Effector memory CD8-positive, alpha-beta T cell (primary cell): ENCODE results near the gene MPP3.
"Not testable (repeated sequence)": the region's sequence is repeated elsewhere in the genome, so short reads cannot be mapped to it uniquely, and the experiment has no call there.

Experiments
- ATAC-seq: fragments of 150-1000 bp; cut with Tn5 transposase; replicated peaks from 2 replicates; pipeline ENCODE4 v1.10.0; 2021; ENCODE audit warnings: mild to moderate bottlenecking, moderate library complexity
- DNase-seq, 3 experiments: peaks; one replicate each; pipeline ENCODE4 v3.0.0; 2021
- H3K27ac Mint-ChIP-seq, 2 donors: one replicate each; pipeline ENCODE4 v1.8.0; 2022; ENCODE audit warnings: mild to moderate bottlenecking in 2 of 2, mixed read lengths in 2 of 2, moderate library complexity in 2 of 2
- H3K27me3 Mint-ChIP-seq, 2 donors: one replicate each; pipeline ENCODE4 v1.8.0; 2022; ENCODE audit warnings: mixed read lengths in 2 of 2
- H3K36me3 Mint-ChIP-seq: one replicate; pipeline ENCODE4 v1.8.0; 2022; ENCODE audit warnings: mild to moderate bottlenecking, moderate library complexity, mixed read lengths; ENCODE audit not compliant: insufficient read depth
- H3K4me1 Mint-ChIP-seq, 2 donors: one replicate each; pipeline ENCODE4 v1.8.0; 2022; ENCODE audit warnings: low read depth in 2 of 2, mixed read lengths in 2 of 2
- H3K4me3 Mint-ChIP-seq, 2 donors: one replicate each; pipeline ENCODE4 v1.8.0; 2022; ENCODE audit warnings: mild to moderate bottlenecking in 2 of 2, mixed read lengths in 2 of 2, moderate library complexity in 2 of 2
- H3K9me3 Mint-ChIP-seq, 2 donors: one replicate each; pipeline ENCODE4 v1.8.0; 2022; ENCODE audit warnings: mixed read lengths in 2 of 2

MPP3 gene

GRCh38 chr17:43855061-43855460, 22.1 kb upstream of the MPP3 start:
- ATAC-seq, result no peak
- no peak overlapping the region for H3K27ac Mint-ChIP-seq

DNA sequence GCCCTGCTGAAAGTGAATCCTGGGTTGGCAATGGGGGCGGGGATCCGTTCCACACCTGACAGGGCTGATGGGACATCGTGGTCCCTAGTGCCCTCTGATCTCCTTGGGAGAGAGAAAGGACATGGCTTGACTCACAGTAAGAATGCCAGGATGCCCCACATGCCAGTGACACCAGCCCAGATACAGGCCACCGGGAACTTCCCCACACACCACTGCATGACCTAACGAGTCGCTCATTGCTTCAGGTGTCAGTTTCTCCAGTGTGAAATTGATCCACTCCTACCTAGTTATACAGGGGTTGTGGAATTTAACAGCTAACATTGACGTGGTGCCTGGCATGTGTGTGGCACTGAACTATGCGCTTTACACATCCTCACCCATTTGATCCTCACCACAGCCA, 21.6 kb upstream of the MPP3 start:
- H3K27me3 Mint-ChIP-seq, result peaks cover 45 to 88% of the 10 kb centered on the region in 2 donors
- H3K4me1 Mint-ChIP-seq, result no peaks in the 10 kb centered on the region
- no peak for ATAC-seq
- DNase-seq, result no peak
- H3K36me3 Mint-ChIP-seq, result no peaks in the 10 kb centered on the region
- H3K4me3 Mint-ChIP-seq, result no peak overlapping the region
- no peaks in the 10 kb centered on the region for H3K9me3 Mint-ChIP-seq
- H3K27ac Mint-ChIP-seq, result no peak overlapping the region

More at GRCh38 chr17:43855061-43855460, 22.1 kb upstream of the MPP3 start:
- no peak for DNase-seq
- Mint-ChIP-seq H3K36me3 (no peaks in the 10 kb centered on the region), H3K9me3 (no peaks in the 10 kb centered on the region), H3K4me1 (no peaks in the 10 kb centered on the region), H3K27me3 (peaks cover 43 to 88% of the 10 kb centered on the region in 2 donors), H3K4me3 (no peak overlapping the region)

- Mint-ChIP-seq H3K27ac (no peak overlapping the region), H3K4me3 (no peak overlapping the region)
- DNase-seq, result no peak
Measured at GRCh38 chr17:43853546-43853945, 20.6 kb upstream of the MPP3 start.

GRCh38 chr17:43852571-43852970, 19.6 kb upstream of the MPP3 start:
- no peak for ATAC-seq
- Mint-ChIP-seq H3K4me1 (no peaks in the 10 kb centered on the region), H3K36me3 (no peaks in the 10 kb centered on the region), H3K9me3 (no peaks in the 10 kb centered on the region), H3K27ac (no peak overlapping the region), H3K27me3 (peaks cover 56 to 92% of the 10 kb centered on the region in 2 donors), H3K4me3 (no peak overlapping the region)
- DNase-seq, result no peak

More at GRCh38 chr17:43853546-43853945, 20.6 kb upstream of the MPP3 start:
- Mint-ChIP-seq H3K9me3 (no peaks in the 10 kb centered on the region), H3K36me3 (no peaks in the 10 kb centered on the region), H3K4me1 (no peaks in the 10 kb centered on the region), H3K27me3 (peaks cover 53 to 92% of the 10 kb centered on the region in 2 donors)
- ATAC-seq, result no peak

- Mint-ChIP-seq H3K9me3 (no peaks in the 10 kb centered on the region), H3K27me3 (peaks cover 51 to 90% of the 10 kb centered on the region in 2 donors), H3K4me3 (no peak overlapping the region), H3K4me1 (peaks cover 0 to 7% of the 10 kb centered on the region in 2 donors), H3K27ac (no peak overlapping the region), H3K36me3 (no peaks in the 10 kb centered on the region)
- DNase-seq, result no peak
- ATAC-seq, result no peak
Measured at GRCh38 chr17:43849116-43849515, 16.2 kb upstream of the MPP3 start.

DNA sequence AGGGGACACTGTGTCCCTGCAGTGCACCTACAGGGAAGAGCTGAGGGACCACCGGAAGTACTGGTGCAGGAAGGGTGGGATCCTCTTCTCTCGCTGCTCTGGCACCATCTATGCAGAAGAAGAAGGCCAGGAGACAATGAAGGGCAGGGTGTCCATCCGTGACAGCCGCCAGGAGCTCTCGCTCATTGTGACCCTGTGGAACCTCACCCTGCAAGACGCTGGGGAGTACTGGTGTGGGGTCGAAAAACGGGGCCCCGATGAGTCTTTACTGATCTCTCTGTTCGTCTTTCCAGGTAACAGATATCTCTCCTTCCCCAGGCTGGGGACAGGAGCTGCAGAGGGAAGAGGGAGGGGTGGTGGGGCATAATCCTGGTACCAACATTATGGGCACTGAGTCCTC, 15.7 kb upstream of the MPP3 start:
- peaks cover 0 to 7% of the 10 kb centered on the region in 2 donors for H3K4me1 Mint-ChIP-seq
- ATAC-seq (no peak), DNase-seq (no peak)
- no peaks in the 10 kb centered on the region for H3K36me3 Mint-ChIP-seq
- H3K27me3 Mint-ChIP-seq, result peaks cover 51 to 85% of the 10 kb centered on the region in 2 donors
- H3K27ac Mint-ChIP-seq, result no peak overlapping the region
- no peak overlapping the region for H3K4me3 Mint-ChIP-seq
- no peaks in the 10 kb centered on the region for H3K9me3 Mint-ChIP-seq

- Mint-ChIP-seq H3K27ac (no peak within 1 kb of the TSS), H3K27me3 (peaks cover 42 to 69% of the 10 kb centered on the region in 2 donors)
Measured at GRCh38 chr17:43846963-43847371, 14.0 kb upstream of the MPP3 start, which contains the start of gene CD300LG. TSS of gene CD300LG (plus strand) at chr17:43847176. CDS start at chr17:43847217, 41 bp downstream.

DNA sequence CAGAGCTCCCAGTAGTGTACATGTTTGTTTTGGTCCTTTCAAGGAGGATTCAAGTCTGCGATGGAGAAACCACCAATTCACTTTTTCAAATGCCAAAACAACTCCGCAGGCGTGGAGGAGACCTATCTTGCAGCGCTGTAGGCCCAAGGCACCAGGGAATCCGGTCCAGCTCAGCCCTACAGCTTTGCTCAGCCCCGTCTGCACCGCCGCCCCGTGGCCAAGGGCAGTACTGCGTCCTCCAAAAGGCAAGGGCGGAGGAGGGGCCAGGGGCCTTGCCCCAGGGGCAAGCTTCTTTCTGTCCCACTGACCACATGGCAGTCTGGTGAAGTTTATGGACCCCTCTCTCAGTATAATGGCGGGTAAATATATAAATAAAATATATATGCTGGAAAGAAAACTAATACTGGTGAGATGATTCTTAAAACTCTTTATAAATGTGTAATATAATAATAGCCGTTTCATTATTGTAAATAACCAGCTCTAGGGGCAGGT, 13.3 kb upstream of the MPP3 start:
- no peak overlapping the region for H3K27ac Mint-ChIP-seq
- peak; percentile 100 for ATAC-seq
- no peaks in the 10 kb centered on the region for H3K36me3 Mint-ChIP-seq
- H3K4me3 Mint-ChIP-seq, result no peak overlapping the region
- DNase-seq, result peak; percentile 71 to 81 (median 74)
- peaks cover 0 to 7% of the 10 kb centered on the region in 2 donors for H3K4me1 Mint-ChIP-seq
- peaks cover 0 to 2% of the 10 kb centered on the region in 2 donors for H3K9me3 Mint-ChIP-seq
- peaks cover 35 to 66% of the 10 kb centered on the region in 2 donors for H3K27me3 Mint-ChIP-seq

More at GRCh38 chr17:43846963-43847371, 14.0 kb upstream of the MPP3 start, which contains the start of gene CD300LG:
- no peak for DNase-seq
- Mint-ChIP-seq H3K4me1 (peaks cover 0 to 7% of the 10 kb centered on the region in 2 donors), H3K36me3 (no peaks in the 10 kb centered on the region), H3K4me3 (no peak within 1 kb of the TSS), H3K9me3 (peaks cover 0 to 2% of the 10 kb centered on the region in 2 donors)
- ATAC-seq, result no peak

- Mint-ChIP-seq H3K4me3 (no peak overlapping the region), H3K9me3 (peaks cover 0 to 2% of the 10 kb centered on the region in 2 donors), H3K36me3 (no peaks in the 10 kb centered on the region), H3K27ac (no peak overlapping the region), H3K27me3 (peaks cover 33 to 66% of the 10 kb centered on the region in 2 donors), H3K4me1 (peaks cover 0 to 7% of the 10 kb centered on the region in 2 donors)
- ATAC-seq (no peak), DNase-seq (no peak)
Measured at GRCh38 chr17:43845766-43846165, 12.8 kb upstream of the MPP3 start.

- Mint-ChIP-seq H3K9me3 (peaks cover 0 to 2% of the 10 kb centered on the region in 2 donors), H3K27me3 (peaks cover 31 to 69% of the 10 kb centered on the region in 2 donors), H3K36me3 (no peaks in the 10 kb centered on the region), H3K4me1 (peaks cover 0 to 7% of the 10 kb centered on the region in 2 donors), H3K4me3 (no peak overlapping the region), H3K27ac (no peak overlapping the region)
- no peak for ATAC-seq
- no peak for DNase-seq
Measured at GRCh38 chr17:43844241-43844640, 11.3 kb upstream of the MPP3 start.

- Mint-ChIP-seq H3K4me1 (peaks cover 0 to 7% of the 10 kb centered on the region in 2 donors), H3K9me3 (peaks cover 0 to 2% of the 10 kb centered on the region in 2 donors), H3K27me3 (peaks cover 24 to 69% of the 10 kb centered on the region in 2 donors), H3K4me3 (no peak overlapping the region), H3K36me3 (no peaks in the 10 kb centered on the region), H3K27ac (no peak overlapping the region)
- DNase-seq, result no peak
- ATAC-seq, result no peak
Measured at GRCh38 chr17:43842975-43843325, 10.0 kb upstream of the MPP3 start.

- not testable (repeated sequence) for ATAC-seq, H3K36me3 Mint-ChIP-seq, DNase-seq, H3K4me3 Mint-ChIP-seq, H3K4me1 Mint-ChIP-seq, H3K27ac Mint-ChIP-seq, H3K9me3 Mint-ChIP-seq
- H3K27me3 Mint-ChIP-seq, result peaks cover 25 to 69% of the 10 kb centered on the region in 2 donors
Measured at GRCh38 chr17:43842091-43842974, 9.4 kb upstream of the MPP3 start.

DNA sequence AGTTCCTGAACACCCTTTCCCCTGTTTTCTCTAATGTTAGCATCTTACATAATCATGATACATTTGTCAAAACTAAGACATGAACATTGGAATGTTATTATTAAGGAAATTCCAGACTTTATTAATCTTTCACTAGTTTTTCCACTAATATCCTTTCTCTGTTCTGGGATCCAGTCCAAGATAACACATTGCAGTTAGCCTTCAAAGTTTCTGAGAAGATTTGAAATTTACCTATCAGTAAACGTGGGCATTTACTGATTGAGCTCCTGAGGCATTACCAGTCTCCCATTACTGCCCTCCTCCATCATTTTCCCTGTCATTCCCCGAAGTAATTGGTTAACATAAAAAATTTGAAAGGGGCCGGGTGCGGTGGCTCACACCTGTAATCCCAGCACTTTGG, 8.3 kb upstream of the MPP3 start:
- H3K9me3 Mint-ChIP-seq, result peaks cover 0 to 2% of the 10 kb centered on the region in 2 donors
- no peak for ATAC-seq
- peaks cover 24 to 64% of the 10 kb centered on the region in 2 donors for H3K27me3 Mint-ChIP-seq

DNA sequence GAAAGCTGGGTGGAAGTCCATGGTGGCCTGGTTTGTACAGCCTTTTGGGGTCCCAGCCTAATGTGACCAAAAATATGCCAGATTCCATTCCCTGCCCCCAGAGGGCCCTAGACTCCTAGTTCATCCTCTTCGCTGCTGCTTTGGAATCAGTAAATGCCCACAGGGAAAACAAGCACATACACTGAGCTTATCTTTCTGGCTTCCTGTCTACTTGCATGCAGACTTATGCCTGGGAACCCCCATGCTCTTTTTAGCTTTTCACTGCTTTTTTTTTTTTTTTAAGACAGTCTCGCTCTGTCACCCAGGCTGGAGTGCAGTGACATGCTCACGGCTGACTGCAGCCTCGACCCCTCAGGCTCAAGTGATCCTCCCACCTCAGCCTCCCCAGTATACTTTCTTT, 7.9 kb upstream of the MPP3 start:
- no peaks in the 10 kb centered on the region for H3K36me3 Mint-ChIP-seq
- peaks cover 0 to 2% of the 10 kb centered on the region in 2 donors for H3K9me3 Mint-ChIP-seq
- no peak overlapping the region for H3K4me3 Mint-ChIP-seq
- no peak overlapping the region for H3K27ac Mint-ChIP-seq
- H3K4me1 Mint-ChIP-seq, result no peaks in the 10 kb centered on the region
- H3K27me3 Mint-ChIP-seq, result peaks cover 29 to 64% of the 10 kb centered on the region in 2 donors
- DNase-seq (no peak), ATAC-seq (no peak)

More for the DNA sequence above, 8.3 kb upstream of the MPP3 start:
- Mint-ChIP-seq H3K4me3 (no peak overlapping the region), H3K27ac (no peak overlapping the region), H3K4me1 (peaks cover 0 to 2% of the 10 kb centered on the region in 2 donors), H3K36me3 (no peaks in the 10 kb centered on the region)
- no peak for DNase-seq
